IMR-90 (cell line): ENCODE data around the gene INAVA. TPM values are rescaled to one million over a fixed set of nuclear protein-coding genes. Genes with fewer than 3 reads are reported as not detected.
A peak's percentile ranks its signal among the peaks of the same experiment; 100 is the strongest.

Experiments
- ATAC-seq: fragments of 200-7000 bp; cut with Tn5 transposase; 2 replicates; pipeline ENCODE4 v1.9.1; 2020; ENCODE audit warnings: low read depth, mild to moderate bottlenecking, moderate library complexity
- BruUV-seq: library from RNA; stranded (reverse); fragments of 400-500 nt; replicated peaks from 2 replicates; lab custom pipeline; 2021; lab: Mats Ljungman, UMichigan
- CTCF ChIA-PET: fragments of 300-600 bp; formaldehyde crosslinking; extraction: SDS; loops from one replicate; lab custom pipeline; 2021; ENCODE audit warnings: antibody characterized with exemption; lab: Yijun Ruan, JAX
- POLR2A ChIA-PET: fragments of 300-600 bp; sonication (Branson Sonifier 250); formaldehyde crosslinking; loops from one replicate; lab custom pipeline; 2022; ENCODE audit warnings: antibody characterized with exemption; ENCODE audit not compliant: unreplicated experiment; lab: Charles Lee
- DNase-seq: peaks from one replicate; pipeline ENCODE4 v3.0.0; 2013
- H2AFZ ChIP-seq: replicated peaks from 2 replicates; pipeline ENCODE3; 2013; ENCODE audit warnings: low read length, mild to moderate bottlenecking; ENCODE audit not compliant: poor library complexity
- H2AK5ac ChIP-seq: 2 replicates; pipeline ENCODE4 v1.6.1; 2013; ENCODE audit warnings: low read depth, low read length, inconsistent platforms
- H2AK9ac ChIP-seq: replicated peaks from 2 replicates; pipeline ENCODE3; 2013; ENCODE audit warnings: mild to moderate bottlenecking, low read depth, low read length, moderate library complexity; ENCODE audit not compliant: poor library complexity
- H2BK120ac ChIP-seq: 2 replicates; pipeline ENCODE4 v1.6.1; 2013; ENCODE audit warnings: low read depth, low read length, inconsistent platforms
- H2BK15ac ChIP-seq: 3 replicates; pipeline ENCODE4 v1.6.1; 2013; ENCODE audit warnings: low read depth, low read length, inconsistent platforms
- H2BK20ac ChIP-seq: 2 replicates; pipeline ENCODE4 v1.6.1; 2013; ENCODE audit warnings: low read depth, mild to moderate bottlenecking, inconsistent platforms, low read length, moderate library complexity
- H2BK5ac ChIP-seq: 2 replicates; pipeline ENCODE4 v1.6.1; 2013; ENCODE audit warnings: mild to moderate bottlenecking, low read depth, low read length, inconsistent platforms; ENCODE audit not compliant: poor library complexity, severe bottlenecking
- H3K14ac ChIP-seq: replicated peaks from 2 replicates; pipeline ENCODE4 v1.6.1; 2013; ENCODE audit warnings: low read depth, low read length, inconsistent platforms
- H3K18ac ChIP-seq: 2 replicates; pipeline ENCODE4 v1.6.1; 2013; ENCODE audit warnings: low read depth, low read length, control low read depth
- H3K23ac ChIP-seq: 2 replicates; pipeline ENCODE4 v1.6.1; 2013; ENCODE audit warnings: low read depth, low read length, inconsistent platforms
- H3K27ac ChIP-seq: 2 replicates; pipeline ENCODE4 v1.5.1; 2013; ENCODE audit warnings: mild to moderate bottlenecking, control low read depth, low read length; ENCODE audit not compliant: insufficient read depth
- H3K27me3 ChIP-seq: 2 replicates; pipeline ENCODE4 v1.6.1; 2013; ENCODE audit warnings: low read length; ENCODE audit not compliant: control insufficient read depth, insufficient read depth
- H3K36me3 ChIP-seq: 2 replicates; pipeline ENCODE4 v1.6.1; 2013; ENCODE audit warnings: low read length, mixed read lengths; ENCODE audit not compliant: control insufficient read depth, insufficient read depth
- H3K4ac ChIP-seq: 2 replicates; pipeline ENCODE4 v1.6.1; 2013; ENCODE audit warnings: low read depth, low read length, inconsistent platforms
- H3K4me1 ChIP-seq: 2 replicates; pipeline ENCODE4 v1.6.1; 2013; ENCODE audit warnings: low read length, mixed read lengths; ENCODE audit not compliant: control insufficient read depth, insufficient read depth
- H3K4me2 ChIP-seq: 2 replicates; pipeline ENCODE4 v1.6.1; 2013; ENCODE audit warnings: low read depth, mild to moderate bottlenecking, control low read depth, low read length, moderate library complexity
- H3K4me3 ChIP-seq: 2 replicates; pipeline ENCODE4 v1.5.1; 2013; ENCODE audit warnings: low read depth, mild to moderate bottlenecking, control low read depth, low read length, moderate library complexity; ENCODE audit not compliant: insufficient read depth
- H3K56ac ChIP-seq: 2 replicates; pipeline ENCODE4 v1.6.1; 2013; ENCODE audit warnings: low read length, inconsistent platforms; ENCODE audit not compliant: insufficient read depth; ENCODE audit errors: extremely low read depth
- H3K79me1 ChIP-seq, 2 experiments: 2 replicates each; pipeline ENCODE4 v1.6.1; 2013; ENCODE audit warnings: low read length in 2 of 2, inconsistent platforms in 1 of 2, low read depth in 1 of 2
- H3K9ac ChIP-seq: 2 replicates; pipeline ENCODE4 v1.6.1; 2013; ENCODE audit warnings: low read depth, low read length, control low read depth
- H3K9me1 ChIP-seq: 2 replicates; pipeline ENCODE4 v1.6.1; 2013; ENCODE audit warnings: low read length, inconsistent platforms; ENCODE audit not compliant: insufficient read depth
- H3K9me3 ChIP-seq: 2 replicates; pipeline ENCODE4 v1.6.1; 2013; ENCODE audit warnings: low read length; ENCODE audit not compliant: control insufficient read depth, insufficient read depth
- H4K20me1 ChIP-seq: 2 replicates; pipeline ENCODE4 v1.6.1; 2013; ENCODE audit warnings: low read length, inconsistent platforms; ENCODE audit not compliant: insufficient read depth
- H4K5ac ChIP-seq: 2 replicates; pipeline ENCODE4 v1.6.1; 2013; ENCODE audit warnings: mild to moderate bottlenecking, low read depth, low read length, control low read depth
- H4K8ac ChIP-seq, 2 experiments: 2 replicates each; pipeline ENCODE4 v1.6.1; 2013; ENCODE audit warnings: low read depth in 2 of 2, low read length in 2 of 2, control low read depth in 1 of 2, inconsistent platforms in 1 of 2
- H4K91ac ChIP-seq: 2 replicates; pipeline ENCODE4 v1.6.1; 2013; ENCODE audit warnings: low read depth, low read length, inconsistent platforms; ENCODE audit not compliant: insufficient read depth
- BHLHE40 ChIP-seq: fragments of 150-350 bp; IDR thresholded peaks from 2 replicates; pipeline ENCODE4 v1.6.1; 2016; ENCODE audit warnings: mild to moderate bottlenecking, low read depth, low read length
- WGBS, 2 experiments: methylation state at CpG; one replicate each; pipeline versions ENCODE4 v1.1.5 to v1.1.7; 2013; ENCODE audit warnings: missing lambda C conversion rate in 2 of 2; ENCODE audit not compliant: insufficient read length in 1 of 2; ENCODE audit errors: extremely low coverage in 2 of 2; 5-methylcytosine and 5-hydroxymethylcytosine counted together
- dilution Hi-C: fragments of 300-500 bp; cut with HindIII; formaldehyde crosslinking; loops from one replicate; pipeline ENCODE4 v1.14.3; 2018; ENCODE audit warnings: low sequenced_read_pairs; ENCODE audit not compliant: unreplicated experiment
- in situ Hi-C: fragments of 300-500 bp; cut with MboI; formaldehyde crosslinking; loops from 3 replicates; pipeline ENCODE4 v1.14.3; 2019; ENCODE audit warnings: low sequenced_read_pairs, inconsistent platforms, mixed read lengths
- intact Hi-C: fragments of 100-400 bp; cut with micrococcal nuclease; formaldehyde crosslinking; loops from 2 replicates; pipeline ENCODE4 v1.10.0; 2022
- polyA plus RNA-seq, 3 experiments: library from polyadenylated mRNA; depleted of rRNA; stranded (reverse); fragments of >200 nt; gene quantifications; 2 replicates each; pipeline ENCODE4 v1.2.3, GENCODE V29; 2012; ENCODE audit warnings: low replicate concordance in 1 of 3
- total RNA-seq: library from RNA; depleted of rRNA; stranded (reverse); fragments of >200 nt; gene quantifications from 2 replicates; pipeline ENCODE4 v1.2.3, GENCODE V29; 2012

INAVA gene
- total and polyA plus RNA-seq, 2 of the 4 experiments (the other 2 are of a cell fraction) = under 0.01 to 0.07 TPM

DNA sequence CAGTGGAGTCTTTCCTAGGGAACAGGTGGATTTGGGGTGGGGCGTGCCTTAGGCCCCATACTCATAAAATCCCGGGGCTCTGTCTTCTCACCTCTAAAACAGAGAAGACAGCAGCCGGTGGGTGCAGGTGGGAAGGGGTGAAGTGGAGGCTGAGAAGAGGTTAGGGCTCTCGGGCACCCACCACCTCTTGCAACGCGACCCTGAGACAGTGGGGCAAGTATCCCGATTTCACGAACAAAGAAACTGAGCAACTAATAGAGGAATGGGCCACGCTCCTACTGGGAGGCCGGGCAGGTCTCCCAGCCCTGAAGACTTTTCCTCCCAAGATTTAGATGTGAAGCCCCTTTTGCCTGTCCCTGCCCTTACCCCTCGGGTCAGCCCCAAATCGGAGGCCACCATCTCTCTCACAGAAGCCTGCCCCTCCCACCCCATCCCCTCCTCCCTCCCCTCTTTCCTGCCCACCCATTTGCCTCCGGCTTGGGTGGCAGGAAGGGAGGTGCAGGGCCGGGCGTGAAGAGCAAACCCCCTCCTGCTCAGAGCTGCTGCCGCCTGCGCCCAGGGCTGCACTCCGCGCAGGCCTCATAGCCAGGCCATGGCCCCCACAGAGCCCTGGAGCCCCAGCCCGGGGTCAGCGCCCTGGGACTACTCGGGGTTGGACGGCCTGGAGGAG, 22.1 kb upstream of the INAVA start, which contains the start of gene GPR25:
TSS of gene GPR25 (plus strand) at position 536 of the 670 bp plus-strand sequence. CDS start at position 593, 57 bp downstream.
- peak within 1 kb of the TSS; percentile 28 for H3K4me2 ChIP-seq
- intact Hi-C loops = no loop called here

More for the DNA sequence above, 22.1 kb upstream of the INAVA start, which contains the start of gene GPR25:
- H3K9ac ChIP-seq = no peak within 1 kb of the TSS
- no peak within 1 kb of the TSS for H2AK5ac ChIP-seq
- H4K20me1 ChIP-seq = no peaks in the 10 kb centered on the region
- H3K9me1 ChIP-seq = no peaks in the 10 kb centered on the region; the same call in 1 of the 2 replicates
- H3K27me3 ChIP-seq = peaks cover 68% of the 10 kb centered on the region
- H3K27ac ChIP-seq = no peak within 1 kb of the TSS
- no peak within 1 kb of the TSS for H3K4ac ChIP-seq
- H4K5ac ChIP-seq = no peak within 1 kb of the TSS
- H2BK120ac ChIP-seq = no peak within 1 kb of the TSS
- ChIA-PET CTCF (no interaction called here), POLR2A (no interaction called here)
- H3K4me3 ChIP-seq = no peak within 1 kb of the TSS
- TF ChIP-seq BHLHE40 = no peak
- H2AFZ ChIP-seq = peak within 1 kb of the TSS; percentile 82
- DNase-seq (no peak), ATAC-seq (0 out of 2 replicates have a peak, but pooled peaks have one; percentile 13)
- in situ Hi-C loops = no loop called here
- peaks cover 6% of the 10 kb centered on the region for H3K4me1 ChIP-seq
- no peak within 1 kb of the TSS for H2BK20ac ChIP-seq
- H3K56ac ChIP-seq = no peak within 1 kb of the TSS
- H3K79me1 ChIP-seq = no peaks in the 10 kb centered on the region
- H4K91ac ChIP-seq = no peak within 1 kb of the TSS
- H2BK15ac ChIP-seq = no peak within 1 kb of the TSS
- no peak within 1 kb of the TSS for H3K23ac ChIP-seq
- WGBS, 2 experiments = no CpG with 5 or more reads among the region's 23 CpGs
- H3K9me3 ChIP-seq = no peaks in the 10 kb centered on the region
- H2AK9ac ChIP-seq = peak within 1 kb of the TSS; percentile 52
- no peak within 1 kb of the TSS for H4K8ac ChIP-seq
- no TSS peak for BruUV-seq
- H3K18ac ChIP-seq = no peak within 1 kb of the TSS
- H3K14ac ChIP-seq = no peak within 1 kb of the TSS
- no peak within 1 kb of the TSS for H2BK5ac ChIP-seq
- H3K36me3 ChIP-seq = no peaks in the 10 kb centered on the region
- dilution Hi-C loops = no loop called here
